ENCODE results near the gene ASB6. TPM values are rescaled to one million over a fixed set of nuclear protein-coding genes. Genes with fewer than 3 reads are reported as not detected.

ASB6 gene
- 22.0 to 25.5 TPM (median 24.9 TPM) in 5 replicates for total RNA-seq (2022; extraction: Qiagen RNA extraction; ENCODE audit: low read depth)

GRCh38 chr9:129641750-129642585 is at the start of gene ASB6:
Gene ASB6 (minus strand): TSS chr9:129642151. CDS start chr9:129641999, 152 bp downstream.

DNA sequence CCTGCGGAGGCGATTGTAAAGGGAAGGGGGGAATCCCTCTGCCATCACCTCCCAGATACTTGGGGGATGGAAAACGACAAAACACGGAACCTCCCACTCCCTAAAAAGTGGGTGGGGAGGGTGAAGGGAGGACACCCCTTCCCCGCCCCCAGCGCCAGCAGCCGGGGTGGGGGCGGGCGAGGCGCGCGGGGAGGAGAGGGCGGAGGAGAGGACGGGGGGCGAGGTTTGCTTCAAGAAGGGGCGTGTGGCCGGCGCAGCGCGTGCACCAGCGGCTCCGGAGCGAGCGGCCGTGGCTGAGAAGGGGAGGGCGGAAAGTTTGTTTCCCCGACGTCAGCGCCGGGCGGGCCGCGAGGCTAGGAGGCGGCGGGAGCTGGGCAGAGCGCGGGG is 23.4 kb upstream of the ASB6 start, which contains the start of gene PRRX2:
TSS of gene PRRX2 (plus strand) at position 259 of the 387 bp plus-strand sequence. CDS start 221 bp downstream, outside the sequence.

DNA sequence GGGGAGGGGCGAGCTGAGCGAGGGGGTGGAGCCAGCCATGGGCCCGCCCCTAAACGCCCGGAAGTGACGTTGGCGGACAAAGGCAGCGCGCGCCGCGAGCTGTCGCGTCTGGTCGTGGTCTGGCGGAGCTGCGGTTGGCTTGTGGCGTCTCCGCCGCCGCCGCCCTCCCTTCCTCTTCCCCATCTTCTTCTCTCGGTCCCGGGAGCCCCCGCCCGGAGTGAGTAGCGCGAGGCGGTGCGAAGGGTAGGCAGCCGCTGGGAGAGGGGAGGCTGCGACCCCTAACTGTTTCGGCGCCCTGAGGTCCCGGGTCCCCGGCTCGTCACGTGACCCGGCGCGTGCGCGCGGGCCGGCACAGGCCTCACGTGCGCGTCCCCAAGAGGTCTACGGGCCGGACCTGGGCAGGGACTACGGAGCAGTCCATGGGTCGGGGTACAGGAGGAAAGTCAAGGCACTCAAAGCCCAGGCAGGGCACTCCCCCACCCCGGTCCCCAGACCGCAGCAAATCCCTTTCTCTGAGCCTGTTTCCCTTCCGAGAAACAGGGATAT is 15.8 kb downstream of the ASB6 start, which contains the start of gene NTMT1:
TSS of gene NTMT1 (plus strand) at position 85 of the 546 bp plus-strand sequence. CDS start 6,541 bp downstream, outside the sequence.

GRCh38 chr9:129620669-129621295 is 21.2 kb downstream of the ASB6 start, which contains the start of gene C9orf50:
Gene C9orf50 (minus strand): TSS chr9:129621101. CDS start chr9:129620574, 527 bp downstream.

Other genes with a start within 250 kb of the ASB6 start
- gene C9orf50, start 21.1 kb downstream of the ASB6 start, total RNA-seq (2022; extraction: Qiagen RNA extraction; ENCODE audit: low read depth), result 0.08 TPM in 1 of 5 replicates, not detected in the others
- gene NTMT1, start 16.0 kb downstream of the ASB6 start, total RNA-seq (2022; extraction: Qiagen RNA extraction; ENCODE audit: low read depth), result 91.2 to 107 TPM (median 95.0 TPM) in 5 replicates
- gene PRRX2, start 23.5 kb upstream of the ASB6 start, total RNA-seq (2022; extraction: Qiagen RNA extraction; ENCODE audit: low read depth), result 2.8 to 7.8 TPM (median 5.9 TPM) in 5 replicates
- 91.3 to 105 TPM (median 100 TPM) in 5 replicates for gene PTGES, start 110.9 kb upstream of the ASB6 start, total RNA-seq (2022; extraction: Qiagen RNA extraction; ENCODE audit: low read depth)
- 21.3 to 26.1 TPM (median 24.7 TPM) in 5 replicates for gene TOR1B, start 161.0 kb upstream of the ASB6 start, total RNA-seq (2022; extraction: Qiagen RNA extraction; ENCODE audit: low read depth)
- 57.3 to 66.4 TPM (median 65.0 TPM) in 5 replicates for gene TOR1A, start 182.0 kb upstream of the ASB6 start, total RNA-seq (2022; extraction: Qiagen RNA extraction; ENCODE audit: low read depth)
- gene C9orf78, start 193.1 kb upstream of the ASB6 start, total RNA-seq (2022; extraction: Qiagen RNA extraction; ENCODE audit: low read depth), result 47.8 to 58.0 TPM (median 52.0 TPM) in 5 replicates
- 5.3 to 6.3 TPM (median 5.6 TPM) in 5 replicates for gene USP20, start 193.3 kb upstream of the ASB6 start, total RNA-seq (2022; extraction: Qiagen RNA extraction; ENCODE audit: low read depth)

Measured in A549 treated with DMSO at 1 μM for 4 hours (cell line).